ENCODE measurements around the gene SCD5.
A peak's percentile ranks its signal among the peaks of the same experiment; 100 is the strongest.

The SCD5 gene

DNA sequence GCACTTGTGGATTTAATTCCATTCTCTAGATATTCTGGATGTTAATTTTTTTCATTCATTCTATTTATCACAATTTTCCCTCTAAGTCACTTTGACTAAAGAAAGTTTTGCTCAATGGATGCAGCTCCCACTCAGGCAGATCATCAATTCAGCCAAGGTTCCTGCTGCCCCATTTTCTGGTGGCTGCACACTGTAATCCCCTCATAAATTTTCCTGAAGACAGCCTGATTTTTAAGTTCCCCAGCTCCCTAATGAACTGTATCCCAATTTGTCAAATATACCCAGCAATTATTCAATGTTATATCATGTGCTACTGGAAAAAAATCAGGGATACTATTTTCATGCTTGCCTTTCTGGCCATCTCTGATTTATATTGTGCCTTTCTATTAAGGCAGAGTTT is 61.2 kb downstream of the SCD5 start:
- no peaks in the 10 kb centered on the region for H3K36me3 ChIP-seq
- H3K27me3 ChIP-seq: no peaks in the 10 kb centered on the region
- no peaks in the 10 kb centered on the region; the same call in 1 of the 2 replicates for H3K4me1 ChIP-seq
- no peak overlapping the region for H3K4me3 ChIP-seq (ENCODE audit: low read depth, low read length)
- no peak for TF ChIP-seq CTCF (IDR thresholded peaks at IDR 0.05; ENCODE audit: low read depth, low read length)
- no peak for DNase-seq
- H3K9me3 ChIP-seq: no peaks in the 10 kb centered on the region

DNA sequence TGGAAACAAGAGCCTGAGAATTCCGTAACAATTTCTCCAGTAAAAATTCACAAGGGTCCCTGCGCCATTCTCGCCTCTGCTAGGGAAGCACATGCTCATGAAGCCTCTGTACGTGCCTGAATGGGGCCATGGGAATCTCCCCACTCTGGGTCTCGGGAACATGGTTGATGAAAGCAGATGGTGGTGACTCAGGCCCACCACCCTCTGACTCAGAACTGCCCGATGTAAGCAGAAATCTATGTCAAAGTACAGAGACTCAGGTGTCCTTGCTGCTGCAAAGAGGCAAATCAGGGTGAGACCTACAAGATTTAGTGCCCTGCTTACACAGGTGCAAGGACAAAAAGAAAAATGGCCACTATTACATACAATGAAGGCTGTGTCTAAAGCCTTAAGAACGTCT is 65.0 kb downstream of the SCD5 start:
- H3K4me1 ChIP-seq: peaks cover 10% of the 10 kb centered on the region; the same call in 1 of the 2 replicates
- H3K4me3 ChIP-seq (ENCODE audit: low read depth, low read length): no peak overlapping the region
- no peak for DNase-seq
- no peaks in the 10 kb centered on the region for H3K27me3 ChIP-seq
- no peak for TF ChIP-seq CTCF (IDR thresholded peaks at IDR 0.05; ENCODE audit: low read depth, low read length)
- no peaks in the 10 kb centered on the region for H3K36me3 ChIP-seq
- no peaks in the 10 kb centered on the region; the same call in 1 of the 2 replicates for H3K9me3 ChIP-seq

DNA sequence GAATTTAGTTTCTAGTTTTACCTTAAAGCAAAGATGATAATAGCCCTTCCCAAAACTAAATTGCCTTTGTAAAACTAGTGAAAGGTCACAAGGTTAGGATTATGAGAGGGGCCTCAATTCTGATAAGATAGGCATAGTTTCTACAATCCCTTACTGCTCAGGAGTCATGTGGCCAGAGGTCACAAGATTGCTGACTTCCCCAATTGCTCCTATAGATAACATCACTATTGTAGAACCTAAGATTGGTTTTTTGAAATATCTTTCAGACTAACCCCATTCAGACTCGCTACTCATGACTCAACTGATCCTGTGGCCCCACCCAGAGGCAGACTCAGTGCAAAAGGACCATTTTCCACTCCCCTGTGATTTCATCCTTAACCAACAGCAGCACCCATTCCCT is 70.3 kb downstream of the SCD5 start:
- Histone ChIP-seq H3K4me1 (peaks cover 10% of the 10 kb centered on the region; the same call in 1 of the 2 replicates), H3K4me3 (ENCODE audit: low read depth, low read length) (no peak overlapping the region), H3K27me3 (no peaks in the 10 kb centered on the region), H3K36me3 (no peaks in the 10 kb centered on the region), H3K9me3 (no peaks in the 10 kb centered on the region; the same call in 1 of the 2 replicates)
- TF ChIP-seq CTCF (IDR thresholded peaks at IDR 0.05; ENCODE audit: low read depth, low read length): no peak
- no peak for DNase-seq

DNA sequence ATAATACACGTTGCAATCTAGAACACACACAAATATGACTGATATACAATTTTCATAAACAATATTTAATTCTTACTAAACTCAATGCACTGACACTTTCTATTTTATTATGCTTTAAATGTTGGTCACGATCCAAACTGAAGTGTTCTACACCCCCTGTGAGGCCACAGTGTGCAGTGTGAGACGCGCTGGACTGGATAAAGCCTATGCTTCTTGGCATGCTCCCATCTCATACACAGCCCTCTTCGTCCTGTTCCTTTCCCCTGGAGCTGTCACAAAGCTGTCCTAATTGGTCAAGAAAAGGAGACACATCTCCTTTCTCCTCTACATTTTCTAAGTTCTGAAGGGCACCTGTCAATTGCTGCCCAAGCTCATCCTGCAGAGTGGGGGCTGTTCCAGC is 72.0 kb downstream of the SCD5 start:
- Histone ChIP-seq H3K4me3 (ENCODE audit: low read depth, low read length) (no peak overlapping the region), H3K4me1 (peaks cover 8% of the 10 kb centered on the region; the same call in 1 of the 2 replicates)
- no peak for DNase-seq

DNA sequence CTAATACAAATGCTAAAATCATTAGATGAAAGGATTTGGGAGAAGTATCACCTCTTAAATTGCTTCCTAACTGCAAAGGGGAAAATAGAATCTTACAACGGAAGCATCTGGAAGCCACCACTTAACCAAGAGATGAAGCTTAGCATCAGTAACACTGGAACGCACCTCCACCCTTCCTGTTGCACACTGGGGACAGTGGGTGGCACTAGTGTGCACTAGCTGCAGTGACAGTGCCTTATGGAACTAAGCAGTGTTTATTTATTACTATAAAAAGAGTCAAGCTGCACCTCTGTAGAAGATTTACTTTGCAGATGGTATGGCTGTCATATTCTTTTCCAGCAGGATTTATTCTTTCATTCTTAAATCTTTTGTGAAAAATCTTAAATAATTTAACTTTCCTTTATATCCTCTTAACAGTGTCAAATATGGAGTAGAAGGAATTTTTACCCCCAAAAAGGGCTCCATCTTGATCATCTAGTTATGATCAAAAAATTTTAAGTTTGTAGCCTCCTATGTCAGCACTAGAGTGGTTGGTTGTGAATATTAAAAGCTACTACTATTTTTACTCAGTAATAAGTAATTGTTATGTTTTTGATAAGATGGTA is 76.7 kb downstream of the SCD5 start:
- peak; percentile 67 for DNase-seq
- peak; percentile 90 for TF ChIP-seq CTCF (IDR thresholded peaks at IDR 0.05; ENCODE audit: low read depth, low read length)
- no peaks in the 10 kb centered on the region; the same call in 1 of the 2 replicates for H3K4me1 ChIP-seq

More for the DNA sequence above, 72.0 kb downstream of the SCD5 start:
- H3K9me3 ChIP-seq: no peaks in the 10 kb centered on the region; the same call in 1 of the 2 replicates
- no peaks in the 10 kb centered on the region for H3K36me3 ChIP-seq
- TF ChIP-seq CTCF (IDR thresholded peaks at IDR 0.05; ENCODE audit: low read depth, low read length): no peak
- no peaks in the 10 kb centered on the region for H3K27me3 ChIP-seq

GRCh38 chr4:82718162-82718940 is 80.2 kb downstream of the SCD5 start:
- TF ChIP-seq CTCF (IDR thresholded peaks at IDR 0.05; ENCODE audit: low read depth, low read length): no peak
- no peak overlapping the region for H3K4me3 ChIP-seq (ENCODE audit: low read depth, low read length)
- H3K9me3 ChIP-seq: no peaks in the 10 kb centered on the region
- H3K4me1 ChIP-seq: no peaks in the 10 kb centered on the region; the same call in 1 of the 2 replicates
- no peaks in the 10 kb centered on the region for H3K27me3 ChIP-seq
- no peaks in the 10 kb centered on the region for H3K36me3 ChIP-seq
- DNase-seq: no peak

More for the DNA sequence above, 76.7 kb downstream of the SCD5 start:
- Histone ChIP-seq H3K36me3 (no peaks in the 10 kb centered on the region), H3K27me3 (no peaks in the 10 kb centered on the region), H3K9me3 (no peaks in the 10 kb centered on the region), H3K4me3 (ENCODE audit: low read depth, low read length) (no peak overlapping the region)
